Thyroid gland (tissue), 4 donors: ENCODE data around the gene MSH3. TPM values are rescaled to one million over a fixed set of nuclear protein-coding genes. Genes with fewer than 3 reads are reported as not detected.
"Not testable (repeated sequence)": the region's sequence is repeated elsewhere in the genome, so short reads cannot be mapped to it uniquely, and the experiment has no call there.

ENCODE experiments used
- DNase-seq, 2 donors: peaks; one replicate each; pipeline ENCODE4 v3.0.0-alpha.2; 2019
- H3K27ac ChIP-seq, 3 donors: fragments of 200-600 bp; sonication (generic); 1 replicate in 2 of 3; 2 replicates in 1 of 3; pipeline ENCODE4 v1.5.1; 2016 to 2019; ENCODE audit warnings: mild to moderate bottlenecking in 1 of 3, moderate library complexity in 1 of 3
- H3K27me3 ChIP-seq: fragments of 200-600 bp; sonication (generic); one replicate; pipeline ENCODE4 v1.5.1; 2019
- H3K36me3 ChIP-seq, 2 donors: fragments of 200-600 bp; sonication (generic); one replicate each; pipeline ENCODE4 v1.5.1; 2016 to 2019
- H3K4me1 ChIP-seq, 2 donors: fragments of 200-600 bp; sonication (generic); one replicate each; pipeline ENCODE4 v1.5.1; 2017 to 2019
- H3K4me3 ChIP-seq, 3 donors: fragments of 200-600 bp; sonication (generic); replicated peaks in 1 of 3; 1 replicate in 2 of 3; 2 replicates in 1 of 3; pipeline ENCODE4 v1.5.1; 2016; ENCODE audit warnings: mild to moderate bottlenecking in 1 of 3
- H3K9me3 ChIP-seq: fragments of 200-600 bp; sonication (generic); one replicate; pipeline ENCODE4 v1.5.1; 2017
- CTCF ChIP-seq, 6 experiments: fragments of 200-600 bp in 3 of 6; fragments of 450-650 bp in 3 of 6; sonication (generic) in 3 of 6; IDR thresholded peaks; one replicate each; pipeline ENCODE4 v1.5.1; 2016 to 2019; ENCODE audit warnings: antibody characterized with exemption in 6 of 6, mild to moderate bottlenecking in 2 of 6, inconsistent platforms in 1 of 6, moderate library complexity in 1 of 6
- POLR2A ChIP-seq, 2 donors: fragments of 450-650 bp; IDR thresholded peaks; one replicate each; pipeline ENCODE4 v1.6.1; 2017; ENCODE audit warnings: antibody characterized with exemption in 2 of 2, mild to moderate bottlenecking in 2 of 2, moderate library complexity in 1 of 2
- WGBS, 2 donors: methylation state at CpG; one replicate each; pipeline ENCODE4 v1.1.5; 2017; 5-methylcytosine and 5-hydroxymethylcytosine counted together
- intact Hi-C: fragments of 100-400 bp; cut with DNase I; formaldehyde crosslinking; loops from one replicate; pipeline ENCODE4 v1.15.1; 2023
- total RNA-seq, 4 donors: library from RNA; depleted of rRNA; stranded (reverse); fragments of >200 nt; gene quantifications; one replicate each; pipeline ENCODE4 v1.2.3, GENCODE V29; 2016

The MSH3 gene
- total RNA-seq, 4 donors from 2014 or later, result 25.9 to 45.0 (median 26.1) TPM

GRCh38 chr5:80834710-80835109, 180.3 kb downstream of the MSH3 start:
- intact Hi-C loops, result no loop called here
- no peaks in the 10 kb centered on the region for H3K4me1 ChIP-seq
- no peak for DNase-seq
- no peaks in the 10 kb centered on the region for H3K36me3 ChIP-seq
- no peak overlapping the region for H3K27ac ChIP-seq
- H3K4me3 ChIP-seq, result no peak overlapping the region
- H3K9me3 ChIP-seq, result no peaks in the 10 kb centered on the region
- TF ChIP-seq POLR2A (IDR thresholded peaks at IDR 0.05) (no peak), CTCF (IDR thresholded peaks at IDR 0.05) (no peak)
- H3K27me3 ChIP-seq, result no peaks in the 10 kb centered on the region

GRCh38 chr5:80835128-80835527, 180.7 kb downstream of the MSH3 start:
- Histone ChIP-seq H3K27ac (no peak overlapping the region), H3K4me1 (no peaks in the 10 kb centered on the region), H3K27me3 (no peaks in the 10 kb centered on the region), H3K4me3 (no peak overlapping the region), H3K36me3 (no peaks in the 10 kb centered on the region), H3K9me3 (no peaks in the 10 kb centered on the region)
- TF ChIP-seq CTCF (IDR thresholded peaks at IDR 0.05) (no peak), POLR2A (IDR thresholded peaks at IDR 0.05) (no peak)
- intact Hi-C loops, result no loop called here
- DNase-seq, result no peak
- WGBS, 2 donors, result 93 to 97% methylated on average over 4 of the region's 4 CpGs

GRCh38 chr5:80837679-80838078, 183.2 kb downstream of the MSH3 start:
- no peaks in the 10 kb centered on the region for H3K9me3 ChIP-seq
- no peaks in the 10 kb centered on the region for H3K4me1 ChIP-seq
- TF ChIP-seq CTCF (IDR thresholded peaks at IDR 0.05) (no peak), POLR2A (IDR thresholded peaks at IDR 0.05) (no peak)
- no peaks in the 10 kb centered on the region for H3K27me3 ChIP-seq
- intact Hi-C loops, result no loop called here
- no peaks in the 10 kb centered on the region for H3K36me3 ChIP-seq
- DNase-seq, result no peak
- H3K27ac ChIP-seq, result no peak overlapping the region
- H3K4me3 ChIP-seq, result no peak overlapping the region

- WGBS, 2 donors, result 97 to 98% methylated on average over 6 of the region's 6 CpGs
- H3K36me3 ChIP-seq, H3K4me1 ChIP-seq, intact Hi-C loops, H3K27ac ChIP-seq, DNase-seq, H3K9me3 ChIP-seq, H3K27me3 ChIP-seq, H3K4me3 ChIP-seq: not testable (repeated sequence)
Observed at GRCh38 chr5:80841026-80841797, 186.8 kb downstream of the MSH3 start.

GRCh38 chr5:80846422-80846821, 192.0 kb downstream of the MSH3 start:
- H3K36me3 ChIP-seq, H3K4me1 ChIP-seq, H3K27me3 ChIP-seq, intact Hi-C loops, H3K4me3 ChIP-seq, H3K27ac ChIP-seq, H3K9me3 ChIP-seq, DNase-seq: not testable (repeated sequence)
- 66 to 88% methylated on average over 8 of the region's 8 CpGs for WGBS, 2 donors

GRCh38 chr5:80850168-80850567, 195.7 kb downstream of the MSH3 start:
- H3K36me3 ChIP-seq, DNase-seq, H3K4me1 ChIP-seq, H3K9me3 ChIP-seq, H3K27me3 ChIP-seq, H3K4me3 ChIP-seq, H3K27ac ChIP-seq, intact Hi-C loops: not testable (repeated sequence)
- 90 to 93% methylated on average over 1 of the region's 1 CpG for WGBS, 2 donors
